B cell (primary cell): Measurements from ENCODE around the gene FAM13C. TPM values are rescaled to one million over a fixed set of nuclear protein-coding genes. Genes with fewer than 3 reads are reported as not detected.

Experiments
- ATAC-seq: fragments of 200-7000 bp; cut with Tn5 transposase; one replicate; pipeline ENCODE4 v1.10.0; 2021; ENCODE audit warnings: low read depth, mild to moderate bottlenecking, moderate number of reproducible peaks, moderate library complexity
- CTCF ChIA-PET: fragments of 350-600 bp; sonication (Branson Sonifier 250); formaldehyde crosslinking; loops from one replicate; lab custom pipeline; 2021; ENCODE audit warnings: antibody characterized with exemption, inconsistent platforms; lab: Charles Lee
- POLR2A ChIA-PET: fragments of 350-600 bp; sonication (Branson Sonifier 250); formaldehyde crosslinking; loops from one replicate; lab custom pipeline; 2021; ENCODE audit warnings: antibody characterized with exemption; lab: Charles Lee
- DNase-seq: peaks from one replicate; pipeline ENCODE4 v3.0.0; 2013
- H2AFZ ChIP-seq: 2 replicates; pipeline ENCODE4 v1.6.1; 2012; ENCODE audit warnings: mild to moderate bottlenecking, low read depth, low read length; ENCODE audit not compliant: insufficient read depth, poor library complexity, severe bottlenecking
- H3K27ac ChIP-seq, 2 donors: 1 replicate in 1 of 2; 2 replicates in 1 of 2; pipeline ENCODE4 v1.5.1; 2012 to 2013; ENCODE audit warnings: low read length in 2 of 2, mild to moderate bottlenecking in 2 of 2, moderate library complexity in 1 of 2
- H3K27me3 ChIP-seq, 4 experiments: fragments of 200-600 bp in 1 of 4; sonication (generic) in 1 of 4; replicated peaks in 1 of 4; 1 replicate in 2 of 4; 2 replicates in 2 of 4; pipeline versions ENCODE4 v1.6.1 to v1.7.0; 2013 to 2016; ENCODE audit warnings: low read length in 3 of 4, mild to moderate bottlenecking in 2 of 4, mixed read lengths in 1 of 4, moderate library complexity in 1 of 4; ENCODE audit not compliant: insufficient read depth in 4 of 4, control insufficient read depth in 3 of 4; ENCODE audit errors: control extremely low read depth in 1 of 4
- H3K36me3 ChIP-seq, 2 experiments: replicated peaks in 1 of 2; 1 replicate in 1 of 2; 2 replicates in 1 of 2; pipeline versions ENCODE4 v1.6.1 to v1.7.1; 2013; ENCODE audit warnings: low read length in 1 of 2; ENCODE audit not compliant: insufficient read depth in 2 of 2, control insufficient read depth in 1 of 2; ENCODE audit errors: control extremely low read depth in 1 of 2, extremely low read depth in 1 of 2
- H3K4me1 ChIP-seq, 2 donors: fragments of 200-600 bp in 1 of 2; sonication (generic) in 1 of 2; 1 replicate in 1 of 2; 2 replicates in 1 of 2; pipeline versions ENCODE4 v1.5.1 to v1.6.1; 2013 to 2017; ENCODE audit warnings: low read length in 2 of 2; ENCODE audit not compliant: control insufficient read depth in 2 of 2, insufficient read depth in 2 of 2
- H3K4me2 ChIP-seq: replicated peaks from 2 replicates; pipeline ENCODE3; 2012; ENCODE audit warnings: mild to moderate bottlenecking, low read depth, low read length; ENCODE audit not compliant: poor library complexity, severe bottlenecking
- H3K4me3 ChIP-seq, 5 experiments: fragments of 200-600 bp in 1 of 5; sonication (generic) in 1 of 5; 1 replicate in 3 of 5; 2 replicates in 2 of 5; pipeline versions ENCODE4 v1.5.1 to v1.7.0; 2011 to 2016; ENCODE audit warnings: low read length in 4 of 5, mild to moderate bottlenecking in 4 of 5, low read depth in 2 of 5, control low read depth in 1 of 5, moderate library complexity in 1 of 5; ENCODE audit not compliant: insufficient read depth in 1 of 5; ENCODE audit errors: control extremely low read depth in 1 of 5, extremely low read depth in 1 of 5
- H3K79me2 ChIP-seq: fragments of 200-600 bp; sonication (generic); one replicate; pipeline ENCODE4 v1.6.0; 2016; ENCODE audit warnings: low read length; ENCODE audit not compliant: control insufficient read depth, insufficient read depth
- H3K9ac ChIP-seq: fragments of 200-600 bp; sonication (generic); 2 replicates; pipeline ENCODE4 v1.6.1; 2017; ENCODE audit warnings: mild to moderate bottlenecking, low read length, moderate library complexity
- H3K9me3 ChIP-seq, 3 donors: one replicate each; pipeline versions ENCODE4 v1.6.1 to v1.7.1; 2013; ENCODE audit warnings: low read length in 2 of 3; ENCODE audit not compliant: control insufficient read depth in 2 of 3, insufficient read depth in 1 of 3; ENCODE audit errors: control extremely low read depth in 1 of 3
- H4K20me1 ChIP-seq: 2 replicates; pipeline ENCODE4 v1.6.0; 2012; ENCODE audit warnings: mild to moderate bottlenecking, low read length; ENCODE audit not compliant: insufficient read depth, control insufficient read depth, poor library complexity, severe bottlenecking
- H3K27ac Mint-ChIP-seq: one replicate; pipeline ENCODE4 v1.8.0; 2021; ENCODE audit warnings: mixed read lengths
- H3K27me3 Mint-ChIP-seq: one replicate; pipeline ENCODE4 v1.8.0; 2021; ENCODE audit warnings: mixed read lengths
- H3K4me1 Mint-ChIP-seq: one replicate; pipeline ENCODE4 v1.8.0; 2021; ENCODE audit warnings: mixed read lengths
- H3K4me3 Mint-ChIP-seq: one replicate; pipeline ENCODE4 v1.8.0; 2021; ENCODE audit warnings: mixed read lengths
- H3K9me3 Mint-ChIP-seq: one replicate; pipeline ENCODE4 v1.8.0; 2022; ENCODE audit warnings: mixed read lengths; ENCODE audit not compliant: insufficient read depth
- EZH2 ChIP-seq: IDR thresholded peaks from 2 replicates; pipeline ENCODE4 v1.6.1; 2012; ENCODE audit warnings: borderline replicate concordance, low read depth, mild to moderate bottlenecking, moderate library complexity, low read length; ENCODE audit not compliant: insufficient read depth, poor library complexity, severe bottlenecking
- WGBS: methylation state at CpG from one replicate; pipeline ENCODE4 v1.1.5; 2013; ENCODE audit warnings: missing lambda C conversion rate; ENCODE audit not compliant: insufficient coverage; 5-methylcytosine and 5-hydroxymethylcytosine counted together
- intact Hi-C: fragments of 100-400 bp; cut with micrococcal nuclease; formaldehyde crosslinking; loops from one replicate; pipeline ENCODE4 v1.10.0; 2022
- polyA plus RNA-seq: library from polyadenylated mRNA; depleted of rRNA; stranded (reverse); fragments of >200 nt; gene quantifications from 2 replicates; pipeline ENCODE4 v1.2.3, GENCODE V29; 2012
- total RNA-seq, 2 donors: library from RNA; stranded (reverse); fragments of 120-200 nt in 1 of 2; gene quantifications; 1 replicate in 1 of 2; 2 replicates in 1 of 2; pipeline versions ENCODE4 v1.2.3 to v1.2.4, GENCODE V29; 2013 to 2022
- TF ChIP-seq, protein P1 (sequence below): fragments of 200-600 bp; IDR thresholded peaks from one replicate; pipeline ENCODE4 v1.8.0; 2022; ENCODE audit warnings: antibody characterized with exemption, mild to moderate bottlenecking

The FAM13C gene
- total and polyA plus RNA-seq, 2 donors (not counting 1 experiment from before 2014, with no cell fraction given): not detected

DNA sequence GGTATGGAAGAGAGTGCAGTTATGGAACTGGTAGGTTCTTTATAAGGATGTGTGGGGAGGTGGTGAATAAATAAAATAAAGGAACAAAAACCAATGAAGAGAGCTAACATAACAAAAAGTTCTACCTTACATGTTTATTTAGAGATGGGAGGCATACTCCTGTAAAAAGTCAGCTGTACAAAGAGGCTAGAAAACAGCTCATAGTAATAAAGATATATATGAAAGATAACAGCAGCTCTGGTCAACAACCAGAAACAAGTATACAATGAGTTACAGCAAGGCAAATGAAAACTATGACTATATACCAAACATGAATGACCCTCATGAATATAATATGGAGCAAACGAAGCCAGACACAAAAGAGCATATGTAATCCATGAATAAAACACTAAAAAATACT, 62.0 kb downstream of the FAM13C start:
- Histone ChIP-seq H3K9me3 (no peaks in the 10 kb centered on the region), H3K4me3 (no peak overlapping the region), H3K4me1 (no peaks in the 10 kb centered on the region), H2AFZ (no peak overlapping the region), H3K36me3 (no peaks in the 10 kb centered on the region), H3K79me2 (no peaks in the 10 kb centered on the region), H3K4me2 (no peak overlapping the region), H3K9ac (no peak overlapping the region), H3K27me3 (no peaks in the 10 kb centered on the region), H3K27ac (no peak overlapping the region), H4K20me1 (no peaks in the 10 kb centered on the region)
- intact Hi-C loops: no loop called here
- DNase-seq (no peak), ATAC-seq (no peak)
- ChIA-PET CTCF (no interaction called here), POLR2A (no interaction called here)
- Mint-ChIP-seq H3K27me3 (peaks cover 6% of the 10 kb centered on the region), H3K27ac (no peak overlapping the region), H3K9me3 (no peaks in the 10 kb centered on the region), H3K4me3 (no peak overlapping the region), H3K4me1 (no peaks in the 10 kb centered on the region)
- no peak for TF ChIP-seq EZH2
- no CpG with 5 or more reads among the region's 1 CpG for WGBS

DNA sequence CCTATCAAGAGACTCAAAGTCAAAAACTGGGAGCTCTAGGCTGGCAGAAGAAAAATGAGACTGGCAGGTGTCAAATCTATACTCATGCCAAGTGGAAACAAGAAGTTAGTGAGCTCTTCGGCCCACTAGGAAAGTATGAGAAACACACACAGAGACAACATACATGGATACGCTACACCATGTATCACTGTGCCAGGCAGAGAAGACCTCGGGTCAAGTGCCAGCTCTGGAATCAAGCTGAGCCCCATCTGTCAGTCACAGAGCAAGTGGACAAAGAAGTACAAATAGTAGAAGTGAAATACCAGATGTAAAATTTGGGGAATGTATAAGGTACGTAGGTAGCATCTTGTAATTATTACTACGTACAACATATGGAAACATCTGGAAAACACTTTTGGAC, 62.4 kb downstream of the FAM13C start:
- H3K4me2 ChIP-seq: no peak overlapping the region
- no peaks in the 10 kb centered on the region for H4K20me1 ChIP-seq
- intact Hi-C loops: no loop called here
- no peak overlapping the region for H3K9ac ChIP-seq
- H2AFZ ChIP-seq: no peak overlapping the region
- TF ChIP-seq EZH2: no peak
- TF ChIP-seq, protein P1, sequence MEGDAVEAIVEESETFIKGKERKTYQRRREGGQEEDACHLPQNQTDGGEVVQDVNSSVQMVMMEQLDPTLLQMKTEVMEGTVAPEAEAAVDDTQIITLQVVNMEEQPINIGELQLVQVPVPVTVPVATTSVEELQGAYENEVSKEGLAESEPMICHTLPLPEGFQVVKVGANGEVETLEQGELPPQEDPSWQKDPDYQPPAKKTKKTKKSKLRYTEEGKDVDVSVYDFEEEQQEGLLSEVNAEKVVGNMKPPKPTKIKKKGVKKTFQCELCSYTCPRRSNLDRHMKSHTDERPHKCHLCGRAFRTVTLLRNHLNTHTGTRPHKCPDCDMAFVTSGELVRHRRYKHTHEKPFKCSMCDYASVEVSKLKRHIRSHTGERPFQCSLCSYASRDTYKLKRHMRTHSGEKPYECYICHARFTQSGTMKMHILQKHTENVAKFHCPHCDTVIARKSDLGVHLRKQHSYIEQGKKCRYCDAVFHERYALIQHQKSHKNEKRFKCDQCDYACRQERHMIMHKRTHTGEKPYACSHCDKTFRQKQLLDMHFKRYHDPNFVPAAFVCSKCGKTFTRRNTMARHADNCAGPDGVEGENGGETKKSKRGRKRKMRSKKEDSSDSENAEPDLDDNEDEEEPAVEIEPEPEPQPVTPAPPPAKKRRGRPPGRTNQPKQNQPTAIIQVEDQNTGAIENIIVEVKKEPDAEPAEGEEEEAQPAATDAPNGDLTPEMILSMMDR: no peak
- DNase-seq (no peak), ATAC-seq (no peak)
- CTCF ChIA-PET: no interaction called here
- no peaks in the 10 kb centered on the region for H3K79me2 ChIP-seq
- POLR2A ChIA-PET: no interaction called here
- Mint-ChIP-seq H3K27me3 (peaks cover 6% of the 10 kb centered on the region), H3K4me3 (no peak overlapping the region), H3K9me3 (no peaks in the 10 kb centered on the region), H3K27ac (no peak overlapping the region), H3K4me1 (no peaks in the 10 kb centered on the region)
- no peak overlapping the region for H3K27ac ChIP-seq
- H3K4me3 ChIP-seq: no peak overlapping the region
- no peaks in the 10 kb centered on the region for H3K4me1 ChIP-seq
- WGBS: 33% methylated on average over 1 of the region's 5 CpGs
- no peaks in the 10 kb centered on the region for H3K27me3 ChIP-seq
- H3K36me3 ChIP-seq: no peaks in the 10 kb centered on the region
- no peaks in the 10 kb centered on the region for H3K9me3 ChIP-seq
